ENCODE data around the gene NPAS4.
A peak's percentile ranks its signal among the peaks of the same experiment; 100 is the strongest.
"Not testable (repeated sequence)": the region's sequence is repeated elsewhere in the genome, so short reads cannot be mapped to it uniquely, and the experiment has no call there.

NPAS4 gene

DNA sequence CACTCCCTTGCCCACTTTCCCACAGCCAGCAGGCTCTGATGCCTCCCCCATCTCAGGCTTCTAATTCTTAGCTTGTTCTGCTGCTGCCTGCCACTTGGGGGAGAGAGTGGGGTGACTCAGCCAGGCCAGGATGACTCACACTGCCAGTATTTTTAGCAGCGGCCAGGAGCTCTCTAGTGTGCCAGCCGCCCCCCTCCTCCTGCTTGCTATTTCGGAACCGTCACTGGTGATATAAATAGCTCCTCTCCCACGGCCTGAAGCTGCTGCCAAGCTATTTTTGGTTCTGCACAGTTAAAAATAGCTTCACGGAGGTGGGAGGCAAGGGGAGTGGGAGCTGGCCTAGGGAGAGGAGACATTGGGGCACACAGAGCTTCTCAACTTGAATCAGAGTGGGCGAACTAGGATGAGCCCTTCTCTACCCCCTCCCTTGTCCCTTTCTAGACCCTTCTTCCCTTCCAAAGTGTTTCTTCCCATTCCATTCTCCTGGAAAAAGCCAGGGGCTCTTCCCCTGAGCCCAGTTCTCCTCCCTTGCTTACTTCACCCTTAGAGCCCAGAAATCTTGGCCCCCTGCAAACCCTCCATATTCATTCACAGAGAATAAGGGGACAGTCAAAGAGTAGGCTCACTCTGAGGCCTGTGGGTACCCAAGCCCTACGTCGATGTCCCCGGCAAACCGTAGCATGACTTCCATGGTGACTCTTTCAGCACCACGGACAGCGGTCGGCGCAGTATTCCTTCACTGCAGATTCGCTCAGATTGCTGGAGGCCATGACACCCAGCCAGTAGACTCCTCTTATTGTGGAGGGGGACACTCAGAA is 2.5 kb upstream of the NPAS4 start:
- no peak for DNase-seq

DNA sequence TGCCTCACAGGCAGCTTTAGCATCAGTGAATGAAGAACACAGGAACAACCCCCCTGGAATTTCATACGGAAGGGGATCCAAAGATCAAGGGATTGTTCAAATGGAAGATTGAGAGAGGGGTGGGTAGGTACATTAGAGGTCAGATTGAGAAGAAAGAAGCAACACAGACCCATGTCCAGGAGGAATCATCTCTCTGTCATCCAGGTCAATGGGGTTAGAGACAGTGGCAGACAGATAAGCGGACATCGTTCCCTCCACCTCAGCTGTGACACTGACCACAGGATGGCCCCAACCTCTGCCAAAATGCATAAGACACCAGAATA is 1.9 kb upstream of the NPAS4 start:
- no peak for DNase-seq

DNA sequence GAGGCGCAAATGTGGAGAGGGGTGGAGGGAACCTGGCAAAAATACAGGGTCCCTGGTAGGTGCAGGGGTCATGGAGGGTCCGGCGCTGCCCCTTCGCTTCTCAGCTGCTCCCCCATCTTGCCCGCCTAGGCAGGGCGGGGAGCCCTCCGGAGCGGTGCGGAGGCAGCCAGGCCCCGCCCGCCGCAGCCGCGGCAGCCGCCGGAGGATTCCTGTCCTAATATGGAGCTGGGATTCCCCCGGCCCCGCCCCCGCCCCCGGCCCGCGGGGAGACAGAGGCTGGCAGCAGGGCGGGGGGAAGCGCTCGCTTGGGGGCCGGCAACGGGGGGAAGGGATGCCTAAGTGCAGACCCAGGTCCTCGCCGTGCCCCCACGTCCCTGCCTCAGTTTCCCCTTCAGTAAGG is 1.0 kb upstream of the NPAS4 start:
- no peak for DNase-seq

DNA sequence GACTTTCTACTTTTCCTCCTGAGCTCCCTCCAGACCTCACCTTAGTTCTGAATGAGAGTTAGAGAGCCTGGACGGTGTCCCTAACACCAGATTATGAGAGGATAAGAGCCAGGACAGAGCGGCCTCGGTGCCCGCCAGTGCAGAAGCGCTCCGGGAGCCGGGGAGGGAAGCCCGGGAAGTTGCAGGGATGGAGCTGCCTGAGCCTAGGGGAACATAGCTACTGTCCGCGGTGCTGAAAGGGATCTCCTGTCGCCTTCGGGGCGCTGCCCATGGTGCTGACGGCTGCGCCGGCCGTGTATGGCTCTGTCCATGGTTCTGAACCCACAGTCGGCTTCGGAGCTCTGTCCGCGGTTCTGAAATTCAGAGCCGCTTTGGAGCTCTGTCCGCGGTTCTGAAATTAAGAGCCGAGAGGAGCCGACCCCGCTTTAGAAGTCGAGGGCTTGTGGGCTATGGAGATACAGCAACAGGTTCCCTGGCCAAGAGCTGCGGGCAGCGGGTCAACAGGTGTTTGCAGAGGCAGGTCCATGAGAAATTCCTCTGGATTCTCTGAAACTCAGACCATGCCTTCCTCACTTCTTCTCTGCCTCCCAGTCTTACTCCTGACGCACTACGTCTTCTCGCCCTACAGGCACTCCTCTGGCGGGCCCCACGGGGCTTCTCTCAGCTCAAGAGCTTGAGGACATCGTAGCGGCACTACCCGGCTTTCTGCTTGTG is 814 bp downstream of the NPAS4 start:
- DNase-seq = no peak

DNA sequence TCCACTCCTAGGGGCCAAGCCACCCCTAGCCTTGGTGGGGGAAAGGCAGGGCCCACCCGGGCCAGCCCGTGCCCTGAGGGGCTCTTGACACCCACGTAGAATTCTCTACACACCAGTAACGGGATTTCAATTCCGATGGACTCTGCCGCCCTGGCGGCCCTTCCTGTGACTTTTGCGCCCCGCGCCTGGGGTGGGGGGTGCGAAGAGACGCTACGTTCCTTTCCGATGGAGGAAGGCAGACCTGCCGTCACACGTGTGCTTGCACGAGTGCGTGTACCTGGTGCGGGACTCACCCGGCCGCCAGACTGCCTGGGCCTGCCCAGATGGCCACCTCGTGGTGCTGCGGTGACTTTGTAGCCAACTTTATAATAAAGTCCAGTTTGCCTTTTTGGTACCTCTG is 5.5 kb downstream of the NPAS4 start:
- no peak for DNase-seq

DNA sequence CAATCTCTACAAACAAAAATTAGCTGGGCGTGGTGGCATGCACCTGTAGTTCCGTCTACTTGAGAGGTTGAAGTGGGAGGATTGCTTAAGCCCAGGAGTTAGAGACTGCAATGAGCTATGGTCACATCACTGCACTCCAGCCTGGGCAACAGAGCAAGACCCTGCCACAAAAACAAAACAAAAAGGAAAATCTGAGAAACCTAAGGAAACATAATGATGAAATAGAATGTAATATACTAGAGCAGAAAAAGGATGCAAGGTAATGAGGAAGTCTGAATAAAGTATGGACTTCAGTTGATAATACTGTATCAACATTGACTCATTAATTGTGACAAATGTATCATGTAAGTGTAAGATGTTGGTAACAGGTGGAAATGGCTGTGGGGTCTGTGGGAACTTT is 8.1 kb downstream of the NPAS4 start:
- no peak for DNase-seq

DNA sequence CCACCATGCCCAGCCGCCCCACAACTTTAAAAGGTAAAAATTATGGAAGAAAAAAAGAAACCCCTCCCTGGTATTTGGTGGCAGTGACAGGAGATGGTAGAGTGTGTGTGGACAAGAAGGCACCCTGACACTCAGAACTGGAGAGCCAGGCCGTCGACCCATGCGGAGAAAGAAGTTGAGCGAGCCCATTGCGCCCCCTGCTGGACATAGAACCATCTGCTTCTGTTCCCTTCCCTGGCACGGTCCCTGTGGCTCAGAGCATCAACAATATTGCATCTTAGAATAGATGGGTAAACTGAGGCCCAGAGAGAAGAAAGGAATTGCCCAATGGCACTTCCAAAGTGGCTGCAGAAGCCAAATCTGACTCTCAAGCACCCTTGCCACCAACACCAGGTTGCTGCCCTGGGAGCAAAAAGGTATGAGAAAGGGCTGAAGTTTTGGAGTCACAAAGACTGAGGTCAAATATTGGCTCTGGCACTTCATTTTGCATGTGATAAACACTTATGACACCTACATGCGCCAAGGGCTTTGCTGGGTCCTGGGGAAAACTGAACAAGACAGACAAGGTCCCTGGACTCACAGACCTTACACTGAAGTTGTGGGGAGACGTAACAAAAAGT is 9.3 kb downstream of the NPAS4 start:
- DNase-seq = peak; percentile 33

DNA sequence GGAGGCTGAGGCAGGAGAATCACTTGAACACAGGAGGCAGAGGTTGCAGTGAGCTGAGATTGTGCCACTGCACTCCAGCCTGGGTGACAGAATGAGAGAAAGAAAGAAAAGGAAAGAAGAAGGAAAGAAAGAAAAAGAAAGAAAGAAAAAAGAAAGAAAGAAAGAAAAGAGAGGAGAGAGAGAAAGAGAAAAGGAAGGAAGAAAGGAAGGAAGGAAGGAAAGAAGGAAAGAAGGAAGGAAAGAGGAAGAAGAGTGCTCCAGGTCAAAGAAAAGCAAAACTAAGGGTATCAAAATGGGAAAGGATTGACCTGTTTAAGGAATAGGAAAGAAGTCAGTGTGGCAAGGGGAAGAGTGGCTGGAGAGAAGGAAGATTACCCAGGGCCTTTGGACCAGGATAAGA is 10.5 kb downstream of the NPAS4 start:
- not testable (repeated sequence) for DNase-seq

DNA sequence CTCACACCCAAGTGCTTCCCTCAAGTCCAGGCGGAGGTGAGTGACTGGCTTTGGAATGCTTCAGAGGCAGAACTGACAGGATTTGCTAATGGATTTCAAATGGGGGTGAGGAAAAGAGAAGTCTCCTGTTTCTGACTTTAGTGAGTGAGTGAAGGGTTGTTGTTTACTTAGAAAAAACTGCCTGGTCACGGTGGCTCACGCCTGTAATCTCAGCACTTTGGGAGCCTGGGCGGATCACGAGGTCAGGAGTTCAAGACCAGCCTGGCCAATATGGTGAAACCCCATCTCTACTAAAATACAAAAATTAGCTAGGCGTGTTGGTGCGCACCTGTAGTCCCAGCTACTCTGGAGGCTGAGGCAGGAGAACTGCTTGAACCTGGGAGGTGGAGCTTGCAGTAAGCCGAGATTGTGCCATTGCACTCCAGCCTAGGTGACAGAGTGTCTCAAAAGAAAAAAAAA is 11.1 kb downstream of the NPAS4 start:
- DNase-seq = not testable (repeated sequence)

DNA sequence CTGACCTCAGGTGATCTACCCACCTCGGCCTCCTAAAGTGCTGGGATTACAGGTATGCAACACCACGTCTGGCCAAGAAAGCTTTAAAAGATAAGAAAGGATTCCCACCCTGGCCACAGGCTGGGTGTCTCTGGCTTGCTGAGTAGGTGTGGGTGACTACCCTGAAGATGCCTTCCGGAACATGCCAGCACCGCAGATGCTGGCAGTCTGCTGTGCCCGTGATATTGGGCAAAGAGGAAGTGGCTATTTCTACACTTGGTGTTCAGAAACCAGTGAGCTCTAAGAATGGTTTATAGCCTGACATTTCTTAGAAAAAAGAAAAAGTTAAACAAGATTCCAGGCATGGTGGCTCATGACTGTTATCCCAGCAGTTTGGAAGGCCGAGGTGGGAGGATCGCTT is 11.8 kb downstream of the NPAS4 start:
- DNase-seq = no peak

DNA sequence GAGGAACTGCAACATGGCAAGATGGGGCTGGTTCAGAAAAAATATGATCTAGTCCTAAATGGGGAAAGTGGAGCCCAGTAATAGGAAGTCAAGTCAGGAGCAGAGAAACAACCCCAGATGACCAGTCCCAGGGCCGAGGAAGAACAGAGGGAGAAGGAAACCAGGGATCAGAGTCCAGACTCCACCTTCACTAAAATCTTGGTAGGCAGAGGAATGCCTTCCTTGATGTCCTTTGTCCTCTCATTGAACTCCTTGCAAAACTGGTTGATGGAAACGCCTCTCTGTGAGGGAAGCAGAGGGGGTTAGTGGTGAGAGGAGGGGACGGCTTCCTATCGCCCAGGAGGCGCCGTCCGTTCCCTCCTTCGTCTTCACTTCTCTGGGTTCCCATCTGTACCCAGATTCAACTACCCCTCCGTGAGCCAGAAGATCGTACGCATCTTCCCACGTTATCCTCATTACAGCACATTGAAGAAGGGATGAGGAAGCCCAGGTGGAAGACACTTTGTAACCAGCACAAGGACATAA is 17.2 kb downstream of the NPAS4 start:
- no peak for DNase-seq

DNA sequence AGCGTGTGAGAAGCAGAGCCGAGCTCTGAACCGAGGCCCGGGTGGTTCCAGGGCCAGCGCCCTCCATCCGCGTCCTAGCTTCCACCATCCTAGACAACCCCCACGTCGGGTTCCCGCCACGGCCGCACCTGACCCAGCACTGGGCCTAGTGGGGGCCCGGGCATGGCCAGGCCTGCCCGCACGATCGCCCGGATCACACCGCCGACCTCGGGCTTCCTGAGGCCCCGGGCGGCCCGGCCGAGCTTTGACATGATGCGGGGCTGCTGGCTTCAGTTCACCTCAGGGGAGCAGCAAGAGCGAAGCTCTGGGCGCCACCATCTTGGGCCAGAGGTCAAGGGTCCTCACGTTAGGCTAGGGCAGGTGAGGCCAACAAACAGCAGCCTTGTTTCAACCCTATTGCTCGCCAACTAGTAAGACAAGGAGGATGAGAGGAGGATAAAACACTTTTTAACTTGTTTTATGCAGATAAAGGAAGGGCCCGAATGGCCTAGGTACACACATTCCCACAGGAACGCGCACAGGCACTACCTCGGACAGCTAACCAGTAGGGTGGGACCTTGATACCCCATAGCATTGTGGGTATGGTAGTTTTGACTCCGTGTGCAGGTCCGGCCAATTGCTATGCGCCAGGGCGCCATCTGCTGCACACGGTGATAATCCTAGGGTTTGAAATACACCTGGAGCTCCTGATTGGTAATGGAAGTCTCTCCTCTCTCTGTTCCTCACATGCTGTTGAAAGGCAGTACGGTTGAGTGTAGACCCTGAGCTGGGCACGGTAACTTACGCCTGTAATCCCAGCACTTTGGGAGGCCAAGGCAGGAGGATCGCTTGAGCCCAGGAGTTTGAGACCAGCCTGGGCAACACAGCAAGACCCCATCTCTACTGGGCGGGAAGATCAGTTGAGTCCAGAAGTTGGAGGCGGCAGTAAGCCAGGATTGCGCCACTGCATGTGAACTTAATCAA is 17.9 kb downstream of the NPAS4 start, which contains the start of gene MRPL11:
Gene MRPL11 (minus strand): TSS at position 345 of the 963 bp plus-strand sequence. CDS start 94 bp downstream, at position 251.
- DNase-seq = peak; percentile 96

DNA sequence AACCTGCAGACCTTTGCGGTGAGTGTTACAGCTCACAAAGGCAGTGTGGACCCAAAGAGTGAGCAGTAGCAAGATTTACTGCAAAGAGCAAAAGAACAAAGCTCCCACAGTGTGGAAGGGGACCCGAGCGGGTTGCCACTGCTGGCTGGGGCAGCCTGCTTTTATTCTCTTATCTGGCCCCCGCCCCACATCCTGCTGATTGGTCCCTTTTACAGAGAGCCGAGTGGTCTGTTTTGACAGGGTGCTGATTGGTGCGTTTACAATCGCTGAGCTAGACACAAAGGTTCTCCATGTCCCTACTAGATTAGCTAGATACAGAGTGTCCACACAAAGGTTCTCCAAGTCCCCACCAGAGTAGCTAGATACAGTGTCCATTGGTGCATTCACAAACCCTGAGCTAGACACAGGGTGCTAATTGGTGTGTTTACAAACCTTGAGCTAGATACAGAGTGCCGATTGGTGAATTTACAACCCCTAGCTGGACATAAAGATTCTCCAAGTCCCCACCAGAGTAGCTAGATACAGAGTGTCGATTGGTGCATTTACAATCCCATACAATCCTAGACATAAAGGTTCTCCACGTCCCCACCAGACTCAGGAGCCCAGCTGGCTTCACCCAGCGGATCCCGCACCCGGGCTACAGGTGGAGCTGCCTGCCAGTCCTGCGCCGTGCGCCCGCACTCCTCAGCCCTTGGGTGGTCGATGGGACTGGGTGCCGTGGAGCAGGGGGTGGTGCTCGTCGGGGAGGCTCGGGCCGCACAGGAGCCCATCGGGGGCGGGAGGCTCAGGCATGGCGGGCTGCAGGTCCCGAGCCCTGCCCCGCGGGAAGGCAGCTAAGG is 19.5 kb downstream of the NPAS4 start:
- not testable (repeated sequence) for DNase-seq

DNA sequence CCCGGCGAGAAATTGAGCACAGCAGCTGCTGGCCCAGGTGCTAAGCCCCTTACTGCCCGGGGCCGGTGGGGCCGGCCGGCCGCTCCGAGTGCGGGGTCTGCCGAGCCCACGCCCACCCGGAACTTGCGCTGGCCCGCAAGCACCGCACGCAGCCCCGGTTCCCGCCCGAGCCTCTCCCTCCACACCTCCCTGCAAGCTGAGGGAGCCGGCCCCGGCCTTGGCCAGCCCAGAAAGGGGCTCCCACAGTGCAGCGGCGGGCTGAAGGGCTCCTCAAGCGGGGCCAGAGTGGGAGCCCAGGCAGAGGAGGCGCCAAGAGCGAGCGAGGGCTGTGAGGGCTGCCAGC is 20.1 kb downstream of the NPAS4 start:
- DNase-seq = not testable (repeated sequence)

DNA sequence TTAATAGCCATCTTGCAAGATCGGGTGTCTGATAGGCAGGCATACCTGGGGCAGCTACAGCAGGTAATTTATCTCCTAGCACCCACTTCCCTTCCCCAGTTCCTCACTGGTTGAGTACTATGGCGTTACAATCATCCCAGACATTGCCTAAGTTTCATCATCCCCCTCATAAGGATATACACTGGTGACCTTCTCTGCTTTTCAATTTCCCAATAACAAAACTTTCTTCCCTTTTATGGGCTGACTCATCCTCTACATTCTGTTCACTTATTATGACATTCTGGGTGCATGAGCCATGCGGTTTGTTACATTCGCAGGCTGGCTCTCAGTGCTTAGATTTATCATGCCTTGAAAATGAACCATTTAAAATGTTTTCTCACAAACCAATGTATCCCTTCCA is 22.8 kb downstream of the NPAS4 start:
- no peak for DNase-seq

DNA sequence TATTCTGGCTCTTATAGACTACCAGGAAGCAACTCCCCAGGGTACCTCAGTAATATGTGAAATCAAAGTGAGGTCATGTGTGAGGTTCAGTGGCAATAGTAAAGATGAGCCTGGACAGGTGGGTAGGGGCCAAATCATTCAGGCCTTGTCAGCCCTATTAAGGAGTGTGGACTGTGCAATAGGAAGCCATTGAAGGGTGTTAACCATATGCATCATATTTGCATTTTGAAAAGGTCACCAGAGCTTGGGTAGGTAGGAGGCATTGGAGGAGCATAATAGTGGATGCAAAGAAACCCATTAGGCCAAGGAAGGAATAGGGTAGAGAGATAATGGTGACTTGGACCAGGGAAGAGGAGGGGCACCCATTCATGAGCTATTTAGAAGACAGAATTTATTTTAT is 26.2 kb downstream of the NPAS4 start:
- DNase-seq = no peak

DNA sequence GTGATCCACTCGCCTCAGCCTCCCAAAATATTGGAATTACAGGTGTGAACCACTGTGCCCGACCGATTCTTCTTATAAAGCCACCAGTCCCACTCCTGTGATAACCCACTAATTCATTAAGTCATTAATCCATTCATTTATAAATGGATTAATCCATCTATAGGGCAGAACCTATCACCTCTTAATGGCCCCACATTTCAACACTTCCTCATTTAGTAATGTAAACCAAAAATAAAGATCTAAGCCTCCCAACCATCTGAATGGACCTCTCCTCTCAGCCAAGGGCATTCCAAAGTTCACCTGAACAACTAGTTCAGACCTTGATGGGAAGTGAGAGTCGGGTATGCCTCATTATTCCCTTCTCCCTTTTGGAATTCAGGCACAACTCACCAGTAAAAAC is 27.7 kb downstream of the NPAS4 start:
- DNase-seq = no peak

DNA sequence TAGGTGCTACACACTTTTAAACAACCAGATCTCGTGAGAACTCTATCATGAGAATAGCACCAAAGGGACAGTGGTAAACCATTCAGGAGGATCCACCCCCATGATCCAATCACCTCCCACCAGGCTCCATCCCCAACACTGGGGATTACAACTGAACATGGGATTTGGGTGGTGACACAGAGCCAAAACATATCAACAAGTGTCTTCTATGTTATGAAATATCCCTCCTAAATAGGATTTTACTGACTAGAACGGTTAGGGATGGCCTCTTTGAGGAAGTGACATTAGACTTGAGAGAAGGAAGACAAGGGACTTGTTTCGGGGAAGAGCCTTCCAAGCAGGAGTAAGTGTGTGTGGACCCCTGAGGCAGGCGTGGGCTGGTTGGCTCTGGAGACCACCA is 29.7 kb downstream of the NPAS4 start:
- no peak for DNase-seq

DNA sequence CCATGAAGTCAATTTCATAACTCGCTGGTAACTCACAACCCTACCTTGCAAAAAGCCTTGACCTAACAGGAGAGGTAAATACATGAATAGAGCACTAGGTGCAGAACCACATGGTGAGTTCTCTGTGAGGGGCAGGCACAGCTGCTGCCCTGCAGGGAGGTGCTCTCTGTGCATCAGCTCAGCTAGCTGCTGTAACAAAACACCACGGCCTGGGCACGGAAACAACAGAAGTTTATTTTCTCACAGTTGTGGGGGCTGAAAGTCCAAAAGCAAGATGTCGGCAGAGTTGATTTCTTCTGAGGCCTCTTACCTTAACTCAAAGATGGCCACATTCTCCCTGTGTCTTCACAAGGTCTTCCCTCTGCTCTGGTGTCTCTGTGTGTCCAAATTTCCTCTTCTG is 30.8 kb downstream of the NPAS4 start:
- no peak for DNase-seq

DNA sequence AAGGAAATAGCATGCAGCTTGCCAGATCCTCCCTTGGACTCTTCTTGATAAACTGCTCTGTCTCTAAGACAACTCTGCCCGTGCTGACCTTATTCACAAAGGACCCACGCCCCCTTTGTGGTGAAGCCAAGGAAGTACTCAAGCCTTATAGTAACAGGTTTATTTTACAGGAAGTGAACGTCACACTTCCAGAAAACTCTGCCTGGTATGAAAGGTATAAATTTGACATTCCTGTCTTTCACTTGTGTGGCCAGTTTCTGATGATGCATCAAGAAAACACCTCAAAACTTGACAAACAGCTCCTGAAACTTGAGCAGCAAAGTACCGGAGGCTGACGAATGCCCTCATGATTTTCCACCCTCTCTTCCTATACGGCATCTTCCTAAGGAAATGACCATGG is 33.4 kb downstream of the NPAS4 start:
- DNase-seq = no peak

DNA sequence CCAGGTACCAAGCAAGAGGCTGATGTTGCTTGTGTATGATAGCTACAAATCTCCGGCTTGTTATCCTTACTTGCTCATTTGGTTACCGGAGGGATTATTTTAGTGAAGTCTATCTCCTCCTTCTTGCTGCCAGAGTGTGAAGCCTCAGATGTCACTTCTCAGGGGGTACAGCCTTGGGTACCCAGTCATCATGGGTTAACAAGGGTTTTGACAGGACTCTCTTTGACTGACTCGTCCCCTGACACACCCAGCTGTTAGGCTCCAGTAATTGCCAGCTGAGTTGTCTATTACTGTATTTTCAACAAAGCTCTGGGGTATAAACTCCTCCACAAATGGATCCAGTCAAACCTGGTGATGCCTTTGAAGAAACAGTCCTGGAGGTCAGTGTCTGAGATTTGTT is 34.0 kb downstream of the NPAS4 start:
- DNase-seq = no peak

DNA sequence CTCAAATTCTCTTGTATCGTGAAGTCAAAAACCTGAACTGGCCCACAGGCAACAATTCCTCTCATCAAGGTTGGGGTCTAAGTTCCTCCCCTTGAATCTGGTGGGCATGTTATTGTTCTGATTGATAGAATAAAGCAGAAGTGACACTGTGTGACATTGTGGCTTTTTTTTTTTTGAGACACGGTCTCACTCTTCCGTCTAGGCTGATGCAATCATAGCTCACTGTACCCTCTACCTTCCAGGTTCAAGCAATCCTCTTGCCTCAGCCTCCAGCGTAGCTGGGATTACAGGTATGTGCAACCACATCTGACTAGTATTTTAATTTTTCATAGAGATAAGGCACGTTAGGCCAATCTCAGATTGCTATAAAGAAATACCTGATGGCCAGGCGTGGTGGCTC is 37.0 kb downstream of the NPAS4 start:
- DNase-seq = no peak
